HepG2 (cell line): ENCODE measurements around the gene PRKCE. TPM values are rescaled to one million over a fixed set of nuclear protein-coding genes. Genes with fewer than 3 reads are reported as not detected.

Source experiments
- ATAC-seq: fragments of 200-7000 bp; cut with Tn5 transposase; 3 replicates; pipeline ENCODE4 v1.9.1; 2020; ENCODE audit warnings: mild to moderate bottlenecking, moderate library complexity
- BruUV-seq: library from RNA; stranded (reverse); fragments of 400-500 nt; replicated peaks from 2 replicates; lab custom pipeline; 2021; lab: Mats Ljungman, UMichigan
- CTCF ChIA-PET: fragments of 300-600 bp; formaldehyde crosslinking; extraction: SDS; loops from one replicate; lab custom pipeline; 2021; ENCODE audit warnings: low total read pairs, inconsistent platforms, low intra/inter-chr PET ratio; lab: Yijun Ruan, JAX
- POLR2A ChIA-PET: fragments of 350-600 bp; sonication (Branson Sonifier 250); formaldehyde crosslinking; loops from one replicate; lab custom pipeline; 2020; ENCODE audit warnings: antibody characterized with exemption, inconsistent platforms; lab: Yijun Ruan, JAX
- DNase-seq: peaks from one replicate; pipeline ENCODE4 v3.0.0-alpha.2; 2015; ENCODE audit warnings: low spot score
- FAIRE-seq: peaks from 3 replicates; lab custom pipeline; 2011; peaks lifted over from hg19 to GRCh38; lab: Jason Lieb, UNC
- H2AFZ ChIP-seq: one replicate; pipeline ENCODE4 v1.6.1; 2011; ENCODE audit warnings: low read length, inconsistent platforms
- H3K27ac ChIP-seq: fragments of 300-600 bp; 3 replicates; pipeline ENCODE4 v1.8.0; 2011; ENCODE audit warnings: mixed run types, mild to moderate bottlenecking, mixed read lengths, low read length, inconsistent platforms; ENCODE audit not compliant: insufficient read depth; ENCODE audit errors: extremely low read length
- H3K27me3 ChIP-seq, 2 experiments: fragments of 200-600 bp in 1 of 2; 2 replicates in 1 of 2; 3 replicates in 1 of 2; pipeline versions ENCODE4 v1.6.0 to v1.8.0; 2011; ENCODE audit warnings: low read length in 2 of 2, mild to moderate bottlenecking in 2 of 2, moderate library complexity in 2 of 2, inconsistent platforms in 1 of 2; ENCODE audit not compliant: insufficient read depth in 2 of 2, control insufficient read depth in 1 of 2
- H3K36me3 ChIP-seq, 2 experiments: fragments of 200-600 bp in 1 of 2; replicated peaks in 1 of 2; 2 replicates in 1 of 2; 3 replicates in 1 of 2; pipeline versions ENCODE4 v1.5.1 to v1.8.0; 2011; ENCODE audit warnings: low read length in 2 of 2, inconsistent platforms in 1 of 2; ENCODE audit not compliant: insufficient read depth in 2 of 2, control insufficient read depth in 1 of 2
- H3K4me1 ChIP-seq: 2 replicates; pipeline ENCODE4 v1.5.1; 2012; ENCODE audit warnings: low read length, inconsistent platforms; ENCODE audit not compliant: insufficient read depth
- H3K4me2 ChIP-seq: 2 replicates; pipeline ENCODE4 v1.6.0; 2011; ENCODE audit warnings: low read depth, low read length, inconsistent platforms
- H3K4me3 ChIP-seq, 3 experiments: fragments of 200-600 bp in 1 of 3; sonication (generic), shearing (Covaris generic) in 1 of 3; replicated peaks in 1 of 3; 2 replicates each; pipeline ENCODE4 v1.5.1; 2011 to 2016; ENCODE audit warnings: low read length in 3 of 3, inconsistent platforms in 2 of 3, low read depth in 2 of 3, mild to moderate bottlenecking in 2 of 3, control low read depth in 1 of 3, mixed read lengths in 1 of 3; ENCODE audit not compliant: insufficient read depth in 1 of 3
- H3K79me2 ChIP-seq: one replicate; pipeline ENCODE4 v1.6.1; 2011; ENCODE audit warnings: low read length, inconsistent platforms; ENCODE audit not compliant: insufficient read depth
- H3K9ac ChIP-seq: 2 replicates; pipeline ENCODE4 v1.6.0; 2011; ENCODE audit warnings: mild to moderate bottlenecking, low read depth, low read length, inconsistent platforms; ENCODE audit not compliant: insufficient read depth
- H3K9me3 ChIP-seq: 2 replicates; pipeline ENCODE4 v1.5.1; 2012; ENCODE audit warnings: mild to moderate bottlenecking, low read length
- H4K20me1 ChIP-seq: 2 replicates; pipeline ENCODE4 v1.6.0; 2011; ENCODE audit warnings: inconsistent platforms, mild to moderate bottlenecking, low read length, moderate library complexity; ENCODE audit not compliant: insufficient read depth
- BATF2 ChIP-seq: sonication (generic); formaldehyde crosslinking; IDR thresholded peaks from 2 replicates; pipeline ENCODE4 v1.8.0; 2022; ENCODE audit warnings: mild to moderate bottlenecking, missing genetic modification reagents, moderate library complexity
- CENPT ChIP-seq: sonication (generic); formaldehyde crosslinking; IDR thresholded peaks from 2 replicates; pipeline ENCODE4 v1.8.0; 2022; ENCODE audit warnings: low read depth, mild to moderate bottlenecking, moderate library complexity, missing genetic modification reagents
- CHCHD3 ChIP-seq: sonication (generic); formaldehyde crosslinking; IDR thresholded peaks from 2 replicates; pipeline ENCODE4 v1.8.0; 2022; ENCODE audit warnings: mild to moderate bottlenecking, missing genetic modification reagents, moderate library complexity
- CREB3 ChIP-seq: sonication (generic); formaldehyde crosslinking; IDR thresholded peaks from 2 replicates; pipeline ENCODE4 v1.5.0; 2020; ENCODE audit warnings: missing genetic modification reagents
- ETV6 ChIP-seq: sonication (generic); formaldehyde crosslinking; conservative IDR thresholded peaks from 2 replicates; pipeline ENCODE4 v1.4.0; 2020; ENCODE audit warnings: missing genetic modification reagents
- FOXO1 ChIP-seq: sonication (generic); formaldehyde crosslinking; IDR thresholded peaks from 2 replicates; pipeline ENCODE4 v1.4.0; 2020; ENCODE audit warnings: missing genetic modification reagents
- HNF4A ChIP-seq: sonication (generic); formaldehyde crosslinking; IDR thresholded peaks from 2 replicates; pipeline ENCODE4 v1.4.0; 2020; ENCODE audit warnings: missing genetic modification reagents
- IKZF4 ChIP-seq: sonication (generic); formaldehyde crosslinking; IDR thresholded peaks from 2 replicates; pipeline ENCODE4 v1.5.1; 2020; ENCODE audit warnings: borderline replicate concordance, mild to moderate bottlenecking, low read depth, missing genetic modification reagents; ENCODE audit errors: not compliant biosample characterization
- JARID2 ChIP-seq: sonication (generic); formaldehyde crosslinking; IDR thresholded peaks from 2 replicates; pipeline ENCODE4 v1.8.1; 2023; ENCODE audit warnings: missing genetic modification reagents, inconsistent platforms; ENCODE audit not compliant: insufficient replicate concordance
- MXD4 ChIP-seq: IDR thresholded peaks from 2 replicates; pipeline ENCODE4 v1.6.1; 2016; ENCODE audit warnings: mild to moderate bottlenecking, missing biosample characterization, missing genetic modification reagents
- SIX1 ChIP-seq: sonication (generic); formaldehyde crosslinking; IDR thresholded peaks from 2 replicates; pipeline ENCODE4 v1.4.0; 2020; ENCODE audit warnings: missing genetic modification reagents, borderline replicate concordance
- TRIM24 ChIP-seq: sonication (generic); formaldehyde crosslinking; IDR thresholded peaks from 2 replicates; pipeline ENCODE4 v1.8.0; 2022; ENCODE audit warnings: mild to moderate bottlenecking, missing genetic modification reagents
- ZC3H13 ChIP-seq: sonication (generic); formaldehyde crosslinking; IDR thresholded peaks from 2 replicates; pipeline ENCODE4 v1.8.1; 2023; ENCODE audit warnings: mild to moderate bottlenecking, missing genetic modification reagents, moderate library complexity
- ZNF33B ChIP-seq: sonication (generic); formaldehyde crosslinking; IDR thresholded peaks from 2 replicates; pipeline ENCODE4 v1.5.1; 2020; ENCODE audit warnings: mild to moderate bottlenecking, missing genetic modification reagents
- ZNF615 ChIP-seq: sonication (generic); formaldehyde crosslinking; IDR thresholded peaks from 2 replicates; pipeline ENCODE4 v1.5.0; 2020; ENCODE audit warnings: mild to moderate bottlenecking, missing genetic modification reagents, borderline replicate concordance
- ZNF784 ChIP-seq: sonication (generic); formaldehyde crosslinking; IDR thresholded peaks from 2 replicates; pipeline ENCODE4 v1.5.1; 2020; ENCODE audit warnings: missing genetic modification reagents, mild to moderate bottlenecking, borderline replicate concordance
- WGBS: methylation state at CpG from one replicate; pipeline ENCODE4 v1.1.6; 2017; ENCODE audit warnings: low lambda C conversion rate; 5-methylcytosine and 5-hydroxymethylcytosine counted together
- in situ Hi-C: cut with HindIII; loops from 2 replicates; pipeline ENCODE4 v1.10.0; 2017; ENCODE audit warnings: low pct_unique_long_range_greater_than_20kb; ENCODE audit not compliant: extremely low pct_ligation_motif_present
- intact Hi-C: fragments of 100-400 bp; cut with micrococcal nuclease; formaldehyde crosslinking; loops from one replicate; pipeline ENCODE4 v1.10.0; 2022; ENCODE audit not compliant: unreplicated experiment
- polyA plus RNA-seq, 8 experiments: library from polyadenylated mRNA; depleted of rRNA in 3 of 8; stranded (reverse) in 7 of 8; unstranded in 1 of 8; fragments of >200 nt; fragmentation: Illumina TruSeq in 4 of 8; extraction: Trizol in 4 of 8; gene quantifications; 2 replicates each; pipeline versions ENCODE4 v1.2.1 to v1.2.3, GENCODE V29; 2011 to 2016; ENCODE audit warnings: low read depth in 4 of 8, missing spikeins in 1 of 8, mixed read lengths in 1 of 8; ENCODE audit not compliant: insufficient read depth in 1 of 8
- total RNA-seq, 5 experiments: library from RNA; depleted of rRNA; stranded (reverse); fragments of >200 nt; fragmentation: Illumina TruSeq; extraction: Trizol; gene quantifications; 2 replicates each; pipeline ENCODE4 v1.2.3, GENCODE V29; 2016; ENCODE audit warnings: low read depth in 1 of 5
- TF ChIP-seq, protein P1 (sequence below): sonication (generic); formaldehyde crosslinking; IDR thresholded peaks from 2 replicates; pipeline ENCODE4 v1.5.0; 2020; ENCODE audit warnings: missing genetic modification reagents, mild to moderate bottlenecking, borderline replicate concordance
- TF ChIP-seq, protein P2 (sequence below): sonication (generic); formaldehyde crosslinking; IDR thresholded peaks from 2 replicates; pipeline ENCODE4 v1.9.0; 2021; ENCODE audit warnings: missing genetic modification reagents, borderline replicate concordance

The PRKCE gene
- total and polyA plus RNA-seq, 2 of the 13 experiments (the other 11 are each of a cell fraction or from before 2014, with no cell fraction given): 1.0 to 3.9 TPM

DNA sequence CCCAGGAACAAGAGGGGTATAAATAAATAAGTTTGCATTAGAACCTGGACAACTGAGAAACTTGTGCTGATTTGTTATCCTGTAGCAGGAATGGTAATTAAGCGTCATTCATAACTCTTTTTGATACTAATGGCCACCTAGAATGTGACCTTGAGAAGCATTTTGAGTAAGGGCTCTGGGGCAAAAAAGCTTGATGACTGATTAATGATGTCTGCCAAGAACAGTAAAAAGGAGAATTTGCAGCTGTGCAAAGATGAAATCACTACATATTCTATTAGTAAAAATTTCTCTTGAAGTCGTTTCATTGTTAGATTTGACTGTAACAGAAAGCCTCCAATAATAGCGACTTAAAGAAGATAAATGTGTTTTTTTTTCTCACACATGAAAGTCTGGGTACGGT is 157.7 kb downstream of the PRKCE start:
- ChIA-PET CTCF (no interaction called here), POLR2A (no interaction called here)
- peaks cover 1 to 3% of the 10 kb centered on the region in 2 experiments; a peak in 1 of 5 replicates for H3K27me3 ChIP-seq
- H3K9me3 ChIP-seq: no peaks in the 10 kb centered on the region
- H3K4me1 ChIP-seq: no peaks in the 10 kb centered on the region
- no TSS peak for BruUV-seq
- no peak overlapping the region for H3K4me2 ChIP-seq
- DNase-seq (no peak), FAIRE-seq (no peak), ATAC-seq (no peak)
- H4K20me1 ChIP-seq: no peaks in the 10 kb centered on the region
- H3K36me3 ChIP-seq: no peaks in the 10 kb centered on the region
- no peak overlapping the region for H3K27ac ChIP-seq
- H3K4me3 ChIP-seq: no peak overlapping the region
- TF ChIP-seq FOXO1 (CRISPR knock-in tag) (no peak), IKZF4 (CRISPR knock-in tag) (no peak), BATF2 (CRISPR knock-in tag) (no peak), ZC3H13 (no peak), TRIM24 (CRISPR knock-in tag) (no peak), ZNF33B (CRISPR knock-in tag) (no peak), JARID2 (CRISPR knock-in tag) (no peak), ZNF784 (CRISPR knock-in tag) (no peak), CENPT (CRISPR knock-in tag) (no peak), MXD4 (no peak), SIX1 (no peak), ZNF615 (CRISPR knock-in tag) (no peak), HNF4A (CRISPR knock-in tag) (no peak), CREB3 (CRISPR knock-in tag) (no peak), CHCHD3 (CRISPR knock-in tag) (no peak), ETV6 (CRISPR knock-in tag) (no peak)
- TF ChIP-seq, protein P1, sequence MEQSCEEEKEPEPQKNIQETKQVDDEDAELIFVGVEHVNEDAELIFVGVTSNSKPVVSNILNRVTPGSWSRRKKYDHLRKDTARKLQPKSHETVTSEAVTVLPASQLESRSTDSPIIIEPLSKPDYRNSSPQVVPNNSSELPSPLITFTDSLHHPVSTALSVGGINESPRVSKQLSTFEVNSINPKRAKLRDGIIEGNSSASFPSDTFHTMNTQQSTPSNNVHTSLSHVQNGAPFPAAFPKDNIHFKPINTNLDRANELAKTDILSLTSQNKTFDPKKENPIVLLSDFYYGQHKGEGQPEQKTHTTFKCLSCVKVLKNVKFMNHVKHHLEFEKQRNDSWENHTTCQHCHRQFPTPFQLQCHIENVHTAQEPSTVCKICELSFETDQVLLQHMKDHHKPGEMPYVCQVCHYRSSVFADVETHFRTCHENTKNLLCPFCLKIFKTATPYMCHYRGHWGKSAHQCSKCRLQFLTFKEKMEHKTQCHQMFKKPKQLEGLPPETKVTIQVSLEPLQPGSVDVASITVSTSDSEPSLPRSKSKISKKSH (CRISPR knock-in tag): no peak
- TF ChIP-seq, protein P2, sequence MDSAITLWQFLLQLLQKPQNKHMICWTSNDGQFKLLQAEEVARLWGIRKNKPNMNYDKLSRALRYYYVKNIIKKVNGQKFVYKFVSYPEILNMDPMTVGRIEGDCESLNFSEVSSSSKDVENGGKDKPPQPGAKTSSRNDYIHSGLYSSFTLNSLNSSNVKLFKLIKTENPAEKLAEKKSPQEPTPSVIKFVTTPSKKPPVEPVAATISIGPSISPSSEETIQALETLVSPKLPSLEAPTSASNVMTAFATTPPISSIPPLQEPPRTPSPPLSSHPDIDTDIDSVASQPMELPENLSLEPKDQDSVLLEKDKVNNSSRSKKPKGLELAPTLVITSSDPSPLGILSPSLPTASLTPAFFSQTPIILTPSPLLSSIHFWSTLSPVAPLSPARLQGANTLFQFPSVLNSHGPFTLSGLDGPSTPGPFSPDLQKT: no peak
- 35% methylated on average over 4 of the region's 4 CpGs for WGBS
- in situ Hi-C loops: no loop called here
- intact Hi-C loops: no loop called here
- no peaks in the 10 kb centered on the region for H3K79me2 ChIP-seq
- no peak overlapping the region for H3K9ac ChIP-seq
- H2AFZ ChIP-seq: no peak overlapping the region
